Kidney epithelial cell (primary cell): Measurements from ENCODE around the gene KERA. TPM values are rescaled to one million over a fixed set of nuclear protein-coding genes. Genes with fewer than 3 reads are reported as not detected.

Experiments used
- DNase-seq: peaks from one replicate; pipeline ENCODE4 v3.0.0-alpha.2; 2010; ENCODE audit warnings: low read depth
- H3K27me3 ChIP-seq: 2 replicates; pipeline ENCODE4 v1.6.0; 2011; ENCODE audit warnings: low read length; ENCODE audit not compliant: control insufficient read depth, insufficient read depth
- H3K36me3 ChIP-seq: 2 replicates; pipeline ENCODE4 v1.5.1; 2011; ENCODE audit warnings: low read length; ENCODE audit not compliant: control insufficient read depth, insufficient read depth
- H3K4me3 ChIP-seq: 2 replicates; pipeline ENCODE4 v1.5.1; 2011; ENCODE audit warnings: low read depth, mild to moderate bottlenecking, control low read depth, low read length
- total RNA-seq: library from RNA; depleted of rRNA; stranded (reverse); fragments of >200 nt; gene quantifications from 2 replicates; pipeline ENCODE4 v1.2.3, GENCODE V29; 2015
- TF ChIP-seq, protein P1 (sequence below): IDR thresholded peaks from 2 replicates; pipeline ENCODE4 v1.5.1; 2011; ENCODE audit warnings: mild to moderate bottlenecking, moderate library complexity, low read length, control low read depth, inconsistent platforms; ENCODE audit not compliant: insufficient read depth, poor library complexity, severe bottlenecking

Gene KERA
- total RNA-seq, 1 donor from 2014 or later: not detected

DNA sequence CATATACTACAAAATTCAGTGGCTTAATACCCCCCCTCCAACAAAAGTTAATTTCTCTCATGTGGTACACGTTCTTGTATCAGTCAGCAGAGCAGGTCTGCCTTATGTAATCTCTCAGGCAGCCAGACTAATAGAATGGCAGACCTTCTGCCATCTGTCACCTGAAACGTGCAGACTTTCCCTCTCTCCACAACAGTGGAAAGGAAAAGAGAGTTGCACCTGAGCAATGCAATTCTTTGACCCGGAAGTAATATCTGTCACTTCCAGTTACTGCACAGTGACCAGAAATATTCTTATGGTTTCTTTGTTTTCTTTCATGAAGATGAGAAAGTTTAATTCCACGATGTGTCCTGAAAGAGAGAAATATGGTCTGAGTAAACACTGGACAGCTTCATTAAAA lies 14.4 kb downstream of the KERA start:
- no peaks in the 10 kb centered on the region for H3K27me3 ChIP-seq
- no peaks in the 10 kb centered on the region for H3K36me3 ChIP-seq
- H3K4me3 ChIP-seq: no peak overlapping the region
- no peak for DNase-seq
- TF ChIP-seq, protein P1, sequence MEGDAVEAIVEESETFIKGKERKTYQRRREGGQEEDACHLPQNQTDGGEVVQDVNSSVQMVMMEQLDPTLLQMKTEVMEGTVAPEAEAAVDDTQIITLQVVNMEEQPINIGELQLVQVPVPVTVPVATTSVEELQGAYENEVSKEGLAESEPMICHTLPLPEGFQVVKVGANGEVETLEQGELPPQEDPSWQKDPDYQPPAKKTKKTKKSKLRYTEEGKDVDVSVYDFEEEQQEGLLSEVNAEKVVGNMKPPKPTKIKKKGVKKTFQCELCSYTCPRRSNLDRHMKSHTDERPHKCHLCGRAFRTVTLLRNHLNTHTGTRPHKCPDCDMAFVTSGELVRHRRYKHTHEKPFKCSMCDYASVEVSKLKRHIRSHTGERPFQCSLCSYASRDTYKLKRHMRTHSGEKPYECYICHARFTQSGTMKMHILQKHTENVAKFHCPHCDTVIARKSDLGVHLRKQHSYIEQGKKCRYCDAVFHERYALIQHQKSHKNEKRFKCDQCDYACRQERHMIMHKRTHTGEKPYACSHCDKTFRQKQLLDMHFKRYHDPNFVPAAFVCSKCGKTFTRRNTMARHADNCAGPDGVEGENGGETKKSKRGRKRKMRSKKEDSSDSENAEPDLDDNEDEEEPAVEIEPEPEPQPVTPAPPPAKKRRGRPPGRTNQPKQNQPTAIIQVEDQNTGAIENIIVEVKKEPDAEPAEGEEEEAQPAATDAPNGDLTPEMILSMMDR: no peak

DNA sequence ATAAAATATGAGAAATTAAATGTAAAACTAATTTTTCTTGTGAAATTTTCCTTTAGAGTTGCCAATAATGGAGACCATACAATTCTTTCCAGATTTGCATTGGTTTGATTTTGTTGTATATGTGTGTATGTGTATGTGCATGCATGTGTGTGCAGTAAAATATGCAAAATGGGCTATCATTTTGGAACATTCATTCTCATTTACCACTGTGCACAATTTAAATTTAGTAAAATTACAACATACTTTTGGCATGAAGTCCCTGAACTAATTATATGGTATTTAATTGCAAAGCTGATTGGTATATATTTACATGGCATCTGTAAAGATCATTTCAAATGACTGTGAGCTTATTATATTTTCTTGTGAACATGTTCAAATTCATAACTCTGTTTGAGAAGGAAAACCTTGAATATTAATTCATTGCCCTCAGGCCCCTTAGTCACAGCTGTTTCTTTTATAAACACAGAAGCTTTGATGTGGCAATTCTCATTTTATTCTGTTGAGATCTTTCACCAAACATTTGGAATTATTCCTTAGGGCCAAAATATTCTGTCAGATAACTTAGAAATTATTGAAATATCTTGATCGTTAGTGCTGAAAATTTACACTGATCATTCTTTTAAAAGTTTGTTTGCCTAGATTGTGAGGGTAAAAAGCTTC lies 17.6 kb downstream of the KERA start:
- Histone ChIP-seq H3K4me3 (no peak overlapping the region), H3K27me3 (no peaks in the 10 kb centered on the region), H3K36me3 (no peaks in the 10 kb centered on the region)
- TF ChIP-seq, protein P1: no peak
- DNase-seq: no peak

DNA sequence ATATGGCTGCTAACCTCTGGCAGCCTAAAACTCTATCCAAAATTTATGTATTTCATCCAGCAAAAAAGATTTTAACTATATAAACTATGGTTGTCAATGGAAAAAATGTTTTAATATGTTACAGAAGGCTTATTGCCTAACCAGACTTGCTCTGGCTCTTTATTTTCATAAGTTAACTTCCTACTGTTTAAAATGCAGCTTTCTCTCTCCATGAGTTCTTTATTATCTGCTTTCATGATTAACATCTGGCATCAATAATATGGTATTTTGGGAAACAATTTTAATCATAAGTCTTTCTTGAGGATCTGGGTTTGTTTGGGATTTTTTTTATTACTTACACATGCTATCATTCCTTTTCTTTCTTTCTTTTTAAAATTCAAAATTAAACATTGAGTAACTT lies 20.5 kb downstream of the KERA start:
- H3K36me3 ChIP-seq: no peaks in the 10 kb centered on the region
- TF ChIP-seq, protein P1: no peak
- H3K4me3 ChIP-seq: no peak overlapping the region
- H3K27me3 ChIP-seq: no peaks in the 10 kb centered on the region
- DNase-seq: no peak

DNA sequence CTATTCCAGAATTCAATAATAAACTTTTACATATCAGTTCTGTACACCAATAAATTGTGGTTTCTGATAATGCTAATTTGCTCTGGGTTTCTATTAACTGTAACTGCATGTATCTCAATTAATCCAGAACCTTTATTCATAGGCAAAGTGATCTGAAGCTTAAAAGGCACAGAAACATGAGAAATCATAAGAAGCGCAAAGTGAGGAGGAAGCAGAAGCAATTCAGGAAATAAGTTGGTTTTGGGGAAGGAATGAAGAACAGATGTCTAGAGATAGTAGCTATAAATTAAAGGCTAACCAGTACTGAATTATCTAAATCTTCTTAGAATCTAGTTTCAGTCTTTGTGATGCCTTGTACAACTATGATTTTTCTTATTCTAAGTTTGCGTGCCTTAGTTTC lies 24.6 kb downstream of the KERA start:
- H3K27me3 ChIP-seq: no peaks in the 10 kb centered on the region
- TF ChIP-seq, protein P1: no peak

DNA sequence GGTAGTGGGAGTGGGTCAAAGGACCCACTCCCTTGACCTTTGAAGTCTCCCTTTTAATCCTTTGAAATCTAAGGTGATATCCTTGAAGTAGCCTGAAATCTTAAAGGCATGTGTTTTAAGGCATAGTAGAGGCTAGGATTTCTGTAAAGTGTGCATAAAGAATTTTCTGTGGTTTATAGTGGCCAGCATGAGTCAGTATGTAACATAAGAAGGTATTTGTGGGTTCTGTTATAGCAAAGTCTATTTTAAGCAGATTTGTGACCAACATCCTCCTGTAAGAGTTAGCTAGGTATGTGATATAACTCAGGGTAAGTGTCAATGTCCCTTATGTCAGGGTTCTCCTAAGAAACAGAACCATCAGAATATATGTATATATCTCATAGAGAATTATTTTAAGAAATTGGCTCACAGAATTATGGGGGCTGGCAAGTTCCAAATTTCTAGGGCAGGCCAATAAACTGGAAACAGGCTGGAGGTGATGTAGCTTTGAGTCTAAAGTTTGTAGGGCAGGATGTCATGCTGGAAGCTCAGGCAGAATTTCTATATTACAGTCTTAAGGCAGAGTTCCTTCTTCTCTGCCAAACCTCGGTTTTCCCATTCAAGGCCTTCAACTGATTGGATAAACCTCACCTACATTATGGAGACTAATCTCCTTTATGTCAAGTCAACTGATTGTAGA lies 34.4 kb downstream of the KERA start:
- DNase-seq: peak; percentile 51
- TF ChIP-seq, protein P1: no peak
- Histone ChIP-seq H3K36me3 (no peaks in the 10 kb centered on the region), H3K27me3 (no peaks in the 10 kb centered on the region), H3K4me3 (no peak overlapping the region)

More for the DNA sequence above, 24.6 kb downstream of the KERA start:
- Histone ChIP-seq H3K4me3 (no peak overlapping the region), H3K36me3 (no peaks in the 10 kb centered on the region)
- no peak for DNase-seq
